Calu3 (cell line): Measurements from ENCODE around the gene SIDT1. TPM values are rescaled to one million over a fixed set of nuclear protein-coding genes. Genes with fewer than 3 reads are reported as not detected.

ENCODE experiments used
- BruUV-seq: library from RNA; stranded (reverse); fragments of 400-500 nt; replicated peaks from 2 replicates; lab custom pipeline; 2021; lab: Mats Ljungman, UMichigan
- CTCF ChIA-PET: fragments of 300-600 bp; sonication (Branson Sonifier 250); formaldehyde crosslinking; loops from one replicate; lab custom pipeline; 2022; ENCODE audit warnings: antibody characterized with exemption; lab: Charles Lee
- DNase-seq: peaks from one replicate; pipeline ENCODE4 v3.0.0; 2022
- H3K27ac Mint-ChIP-seq: one replicate; pipeline ENCODE4 v1.8.0; 2022; ENCODE audit warnings: mixed read lengths; ENCODE audit not compliant: unreplicated experiment
- H3K27me3 Mint-ChIP-seq: one replicate; pipeline ENCODE4 v1.8.0; 2022; ENCODE audit warnings: mixed read lengths; ENCODE audit not compliant: unreplicated experiment
- H3K36me3 Mint-ChIP-seq: one replicate; pipeline ENCODE4 v1.8.0; 2022; ENCODE audit warnings: mild to moderate bottlenecking, moderate library complexity, mixed read lengths; ENCODE audit not compliant: insufficient read depth, unreplicated experiment
- H3K4me1 Mint-ChIP-seq: one replicate; pipeline ENCODE4 v1.8.0; 2022; ENCODE audit warnings: mild to moderate bottlenecking, low read depth, mixed read lengths; ENCODE audit not compliant: unreplicated experiment
- H3K4me3 Mint-ChIP-seq: one replicate; pipeline ENCODE4 v1.8.0; 2022; ENCODE audit warnings: mild to moderate bottlenecking, low read depth, moderate library complexity, mixed read lengths; ENCODE audit not compliant: unreplicated experiment
- H3K9me3 Mint-ChIP-seq: one replicate; pipeline ENCODE4 v1.8.0; 2022; ENCODE audit warnings: low read depth, mixed read lengths; ENCODE audit not compliant: unreplicated experiment
- CTCF ChIP-seq: fragments of 200-600 bp; IDR thresholded peaks from one replicate; pipeline ENCODE4 v1.8.0; 2022; ENCODE audit warnings: antibody characterized with exemption; ENCODE audit not compliant: unreplicated experiment
- intact Hi-C: fragments of 100-400 bp; cut with micrococcal nuclease; formaldehyde crosslinking; loops from one replicate; pipeline ENCODE4 v1.10.0; 2022; ENCODE audit not compliant: unreplicated experiment
- microRNA-seq: library from miRNA; unstranded; fragments of <30 nt; microRNA quantifications from one replicate; pipeline ENCODE4 v1.2.0, GENCODE V29; 2022
- total RNA-seq: library from RNA; stranded (reverse); gene quantifications from 2 replicates; pipeline ENCODE4 v1.2.3, GENCODE V29; 2022

The SIDT1 gene
- total RNA-seq, 1 experiment from 2014 or later: 0.87 TPM

GRCh38 chr3:113676261-113676660 is 143.9 kb downstream of the SIDT1 start:
- intact Hi-C loops: no loop called here
- Mint-ChIP-seq H3K36me3 (peaks cover 5% of the 10 kb centered on the region), H3K9me3 (peaks cover 3% of the 10 kb centered on the region), H3K4me1 (no peaks in the 10 kb centered on the region), H3K27me3 (no peaks in the 10 kb centered on the region), H3K27ac (no peak overlapping the region), H3K4me3 (no peak overlapping the region)
- TF ChIP-seq CTCF: no peak
- CTCF ChIA-PET: no interaction called here
- DNase-seq: no peak
- BruUV-seq: no TSS peak

- no peak overlapping the region for H3K4me3 Mint-ChIP-seq
- DNase-seq: no peak
- H3K36me3 Mint-ChIP-seq: no peaks in the 10 kb centered on the region
- H3K9me3 Mint-ChIP-seq: peaks cover 3% of the 10 kb centered on the region
- no peaks in the 10 kb centered on the region for H3K4me1 Mint-ChIP-seq
- no TSS peak for BruUV-seq
- no peaks in the 10 kb centered on the region for H3K27me3 Mint-ChIP-seq
- intact Hi-C loops: no loop called here
- CTCF ChIA-PET: no interaction called here
- no peak overlapping the region for H3K27ac Mint-ChIP-seq
- no peak for TF ChIP-seq CTCF
These were observed 145.4 kb downstream of the SIDT1 start for GRCh38 chr3:113677737-113678136.

GRCh38 chr3:113678773-113679172 is 146.4 kb downstream of the SIDT1 start:
- BruUV-seq: no TSS peak
- no peak for DNase-seq
- Mint-ChIP-seq H3K27ac (no peak overlapping the region), H3K9me3 (peaks cover 3% of the 10 kb centered on the region), H3K4me1 (no peaks in the 10 kb centered on the region), H3K36me3 (no peaks in the 10 kb centered on the region), H3K27me3 (no peaks in the 10 kb centered on the region), H3K4me3 (no peak overlapping the region)
- CTCF ChIA-PET: no interaction called here
- intact Hi-C loops: no loop called here
- no peak for TF ChIP-seq CTCF

Small RNA genes within 50 kb of the gene (microRNA-seq; reads per million reads assigned to microRNA genes)
- gene MIR4446: 2.5 reads per million

Other genes with a start within 250 kb of the SIDT1 start
- gene CFAP44, start 91.1 kb upstream of the SIDT1 start, total RNA-seq: 12.9 and 13.1 TPM in 2 replicates
- 20.0 and 21.9 TPM in 2 replicates for gene SPICE1, start 17.4 kb upstream of the SIDT1 start, total RNA-seq
- gene USF3, start 164.1 kb downstream of the SIDT1 start, total RNA-seq: 10.2 and 10.7 TPM in 2 replicates
- 155 and 156 TPM in 2 replicates for gene NAA50, start 213.7 kb downstream of the SIDT1 start, total RNA-seq
- gene ATP6V1A, start 214.5 kb downstream of the SIDT1 start, total RNA-seq: 56.6 and 65.2 TPM in 2 replicates